Left lung (tissue), 10 donors: Measurements from ENCODE around the gene NELFB. TPM values are rescaled to one million over a fixed set of nuclear protein-coding genes. Genes with fewer than 3 reads are reported as not detected.

Experiments used
- ATAC-seq: fragments of 200-7000 bp; cut with Tn5 transposase; one replicate; pipeline ENCODE4 v1.9.1; 2020; ENCODE audit warnings: moderate library complexity
- DNase-seq, 4 donors: peaks; one replicate each; pipeline ENCODE4 v3.0.0-alpha.2; 2013 to 2020
- H3K27ac ChIP-seq, 2 donors: fragments of 200-600 bp; sonication (generic) in 1 of 2; one replicate each; pipeline versions ENCODE4 v1.5.0 to v1.8.0; 2020 to 2021
- H3K27me3 ChIP-seq, 2 donors: fragments of 200-600 bp; sonication (generic) in 1 of 2; one replicate each; pipeline versions ENCODE4 v1.5.0 to v1.8.0; 2020 to 2021
- H3K36me3 ChIP-seq, 2 donors: fragments of 200-600 bp; sonication (generic) in 1 of 2; one replicate each; pipeline versions ENCODE4 v1.5.0 to v1.8.0; 2020 to 2021
- H3K4me1 ChIP-seq, 2 donors: fragments of 200-600 bp; one replicate each; pipeline ENCODE4 v1.8.0; 2021
- H3K4me3 ChIP-seq, 2 donors: fragments of 200-600 bp; sonication (generic) in 1 of 2; one replicate each; pipeline versions ENCODE4 v1.5.0 to v1.8.0; 2020 to 2021; ENCODE audit warnings: mild to moderate bottlenecking in 1 of 2
- H3K9me3 ChIP-seq, 2 donors: fragments of 200-600 bp; sonication (generic) in 1 of 2; one replicate each; pipeline versions ENCODE4 v1.5.0 to v1.8.0; 2020 to 2021
- intact Hi-C, 2 donors: fragments of 100-400 bp; cut with DNase I; formaldehyde crosslinking; loops; one replicate each; pipeline versions ENCODE4 v1.11.2 to v1.14.2; 2022
- polyA plus RNA-seq, 6 donors: library from polyadenylated mRNA; unstranded; fragments of 120-200 nt; gene quantifications; one replicate each; pipeline ENCODE4 v1.2.1, GENCODE V29; 2013; ENCODE audit not compliant: insufficient read length in 6 of 6
- total RNA-seq, 2 donors: library from RNA; stranded (reverse); fragmentation: NEBNext Ultra II Directional; extraction: Animal tissue kit (Norgen Biotek cat#: 25700); gene quantifications; one replicate each; pipeline ENCODE4 v1.2.1, GENCODE V29; 2021
- TF ChIP-seq, protein P1 (sequence below), 2 donors: fragments of 200-600 bp; sonication (generic) in 1 of 2; IDR thresholded peaks; one replicate each; pipeline versions ENCODE4 v1.5.0 to v1.8.0; 2021; ENCODE audit warnings: antibody characterized with exemption in 2 of 2
- donor health status: DM: no; HTN: yes; CAD: no.
- donor health status: DM: no; HTN: no; CAD: no.

The NELFB gene
- total and polyA plus RNA-seq, 8 donors: 47.8 to 62.9 (median 55.6) TPM

DNA sequence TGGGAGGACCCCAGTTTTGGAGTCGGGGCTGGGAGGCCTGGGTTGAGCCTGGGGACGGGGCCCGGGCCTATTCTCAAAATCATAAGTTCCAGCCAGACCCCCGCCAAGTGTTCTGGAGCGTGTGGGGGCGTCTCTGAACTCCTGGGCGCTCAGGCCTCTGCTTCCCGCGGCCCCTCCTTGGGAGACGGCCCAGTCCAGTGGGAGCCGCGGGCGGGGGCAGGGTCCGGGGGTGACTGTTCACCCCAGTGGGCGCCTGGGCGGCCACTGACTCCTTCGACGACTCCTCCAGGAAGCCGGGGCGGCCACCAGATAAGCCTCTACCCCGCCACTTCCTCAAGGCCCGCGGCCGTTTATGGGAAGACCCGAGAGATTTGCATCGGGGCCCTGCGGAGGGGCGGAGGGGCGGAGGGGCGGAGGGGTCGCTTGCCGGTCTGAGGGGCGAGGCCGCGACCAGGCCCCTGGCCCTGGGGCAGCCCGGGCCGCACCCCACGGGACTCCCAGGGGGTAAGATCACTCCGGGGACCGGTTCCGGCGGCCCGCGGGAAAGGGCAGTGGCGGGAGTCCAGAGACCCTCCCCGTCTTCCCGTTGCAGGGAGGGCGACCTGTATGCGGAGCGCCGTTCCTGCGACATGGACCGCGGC is 23.1 kb downstream of the NELFB start:
- peaks cover 18 to 70% of the 10 kb centered on the region in 2 donors for H3K4me1 ChIP-seq
- intact Hi-C loops: no loop called here
- no peaks in the 10 kb centered on the region for H3K9me3 ChIP-seq
- TF ChIP-seq, protein P1, sequence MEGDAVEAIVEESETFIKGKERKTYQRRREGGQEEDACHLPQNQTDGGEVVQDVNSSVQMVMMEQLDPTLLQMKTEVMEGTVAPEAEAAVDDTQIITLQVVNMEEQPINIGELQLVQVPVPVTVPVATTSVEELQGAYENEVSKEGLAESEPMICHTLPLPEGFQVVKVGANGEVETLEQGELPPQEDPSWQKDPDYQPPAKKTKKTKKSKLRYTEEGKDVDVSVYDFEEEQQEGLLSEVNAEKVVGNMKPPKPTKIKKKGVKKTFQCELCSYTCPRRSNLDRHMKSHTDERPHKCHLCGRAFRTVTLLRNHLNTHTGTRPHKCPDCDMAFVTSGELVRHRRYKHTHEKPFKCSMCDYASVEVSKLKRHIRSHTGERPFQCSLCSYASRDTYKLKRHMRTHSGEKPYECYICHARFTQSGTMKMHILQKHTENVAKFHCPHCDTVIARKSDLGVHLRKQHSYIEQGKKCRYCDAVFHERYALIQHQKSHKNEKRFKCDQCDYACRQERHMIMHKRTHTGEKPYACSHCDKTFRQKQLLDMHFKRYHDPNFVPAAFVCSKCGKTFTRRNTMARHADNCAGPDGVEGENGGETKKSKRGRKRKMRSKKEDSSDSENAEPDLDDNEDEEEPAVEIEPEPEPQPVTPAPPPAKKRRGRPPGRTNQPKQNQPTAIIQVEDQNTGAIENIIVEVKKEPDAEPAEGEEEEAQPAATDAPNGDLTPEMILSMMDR (IDR thresholded peaks at IDR 0.05): no peak
- H3K4me3 ChIP-seq: peak overlapping the region; percentile 59 to 87
- no peaks in the 10 kb centered on the region for H3K27me3 ChIP-seq
- ATAC-seq: peak; percentile 0
- DNase-seq: peak in 1 of 4 donors; percentile 90
- peak overlapping the region; percentile 93 to 96 for H3K27ac ChIP-seq
- peaks cover 0 to 48% of the 10 kb centered on the region in 2 donors for H3K36me3 ChIP-seq

GRCh38 chr9:137278721-137279711 is 23.9 kb downstream of the NELFB start:
- intact Hi-C loops: no loop called here
- Histone ChIP-seq H3K4me3 (peak overlapping the region; percentile 59 to 87), H3K27ac (peak overlapping the region; percentile 93 to 96), H3K27me3 (no peaks in the 10 kb centered on the region), H3K9me3 (no peaks in the 10 kb centered on the region), H3K4me1 (peaks cover 18 to 70% of the 10 kb centered on the region in 2 donors), H3K36me3 (peaks cover 0 to 54% of the 10 kb centered on the region in 2 donors)
- ATAC-seq (no peak), DNase-seq (peak in 1 of 4 donors; percentile 80)
- TF ChIP-seq, protein P1 (IDR thresholded peaks at IDR 0.05): no peak

- intact Hi-C loops: no loop called here
- TF ChIP-seq, protein P1 (IDR thresholded peaks at IDR 0.05): no peak
- Histone ChIP-seq H3K27me3 (no peaks in the 10 kb centered on the region), H3K4me3 (no peak overlapping the region), H3K27ac (no peak overlapping the region), H3K4me1 (peaks cover 15 to 70% of the 10 kb centered on the region in 2 donors), H3K9me3 (no peaks in the 10 kb centered on the region), H3K36me3 (peaks cover 0 to 55% of the 10 kb centered on the region in 2 donors)
- peak in 1 of 4 donors; percentile 60 for DNase-seq
- no peak for ATAC-seq
These were observed 24.8 kb downstream of the NELFB start for GRCh38 chr9:137279741-137280473.

- ATAC-seq (no peak), DNase-seq (peak in 2 of 4 donors; percentile 44 to 76)
- intact Hi-C loops: no loop called here
- Histone ChIP-seq H3K27me3 (no peaks in the 10 kb centered on the region), H3K36me3 (peaks cover 0 to 55% of the 10 kb centered on the region in 2 donors), H3K4me1 (peaks cover 15 to 62% of the 10 kb centered on the region in 2 donors), H3K27ac (no peak overlapping the region), H3K4me3 (no peak overlapping the region), H3K9me3 (no peaks in the 10 kb centered on the region)
- TF ChIP-seq, protein P1 (IDR thresholded peaks at IDR 0.05): peak in 1 of 2 donors; percentile 18
These were observed 25.6 kb downstream of the NELFB start for GRCh38 chr9:137280474-137281344.
